GM18861 (cell line): ENCODE results near the gene ELK3.

ENCODE experiments used
- ATAC-seq: cut with Tn5 transposase; IDR thresholded peaks from one replicate; pipeline ENCODE4 v1.9.1; 2021; ENCODE audit not compliant: unreplicated experiment

ELK3 gene

DNA sequence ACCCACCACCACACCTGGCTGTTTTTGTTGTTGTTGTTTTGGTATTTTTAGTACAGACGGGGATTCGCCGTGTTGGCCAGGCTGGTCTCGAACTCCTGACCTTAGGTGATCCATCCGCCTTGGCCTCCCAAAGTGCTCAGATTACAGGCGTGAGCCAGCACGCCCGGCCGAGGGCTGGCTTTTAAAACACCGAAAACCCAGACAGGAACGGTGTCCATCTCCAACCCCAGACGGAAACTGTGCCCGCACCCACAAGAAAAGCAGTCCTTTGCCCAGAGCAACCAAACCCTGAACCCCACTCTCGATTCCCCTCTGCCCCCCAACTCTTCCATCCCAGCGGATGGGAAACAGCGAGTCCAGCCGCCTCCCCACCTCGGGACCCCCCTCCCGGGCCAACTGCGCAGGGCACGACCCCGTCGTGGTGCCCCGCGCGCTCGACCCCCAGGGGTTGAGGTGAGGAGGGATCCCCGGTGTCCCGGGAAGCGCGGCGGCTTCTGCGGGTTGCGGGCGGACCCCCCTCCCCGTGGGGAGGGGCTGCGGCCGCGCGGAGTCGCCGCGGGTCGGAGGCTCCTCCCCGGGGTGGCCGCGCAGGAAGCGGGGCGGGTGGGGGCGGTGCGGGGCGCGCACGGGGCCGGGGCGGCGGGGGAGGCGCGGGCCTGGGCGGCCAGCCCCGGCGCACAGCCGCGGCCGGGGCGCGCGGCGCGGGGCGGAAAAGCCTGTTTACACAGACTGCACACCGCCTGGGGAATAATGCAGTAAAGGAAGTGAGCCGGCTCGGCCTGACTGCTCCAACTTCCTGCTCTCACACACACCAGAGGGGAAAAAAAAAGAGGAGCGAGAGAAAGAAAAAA is at the start of gene ELK3:
Gene ELK3, plus strand, starts transcription at position 651 of the 851 bp plus-strand sequence.
- ATAC-seq, result peak; percentile 33

DNA sequence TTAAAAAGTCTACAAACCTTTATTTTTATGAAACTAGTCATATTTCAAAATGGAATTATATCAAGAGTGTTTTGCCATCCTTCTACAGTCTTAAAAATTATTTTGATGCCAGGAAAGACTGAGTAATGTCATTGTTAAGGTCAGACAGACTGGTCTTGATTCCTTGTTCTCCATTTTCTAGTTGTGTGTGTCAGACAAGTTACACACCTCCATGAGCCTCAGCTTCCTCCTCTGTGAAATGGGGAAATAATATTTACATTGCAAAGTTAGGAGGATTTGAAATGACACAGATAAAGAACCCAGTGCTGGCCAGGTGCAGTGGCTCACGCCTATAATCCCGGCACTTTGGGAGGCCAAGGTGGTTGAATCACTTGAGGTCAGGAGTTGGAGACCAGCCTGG is 47.4 kb upstream of the ELK3 start:
- ATAC-seq, result no peak

DNA sequence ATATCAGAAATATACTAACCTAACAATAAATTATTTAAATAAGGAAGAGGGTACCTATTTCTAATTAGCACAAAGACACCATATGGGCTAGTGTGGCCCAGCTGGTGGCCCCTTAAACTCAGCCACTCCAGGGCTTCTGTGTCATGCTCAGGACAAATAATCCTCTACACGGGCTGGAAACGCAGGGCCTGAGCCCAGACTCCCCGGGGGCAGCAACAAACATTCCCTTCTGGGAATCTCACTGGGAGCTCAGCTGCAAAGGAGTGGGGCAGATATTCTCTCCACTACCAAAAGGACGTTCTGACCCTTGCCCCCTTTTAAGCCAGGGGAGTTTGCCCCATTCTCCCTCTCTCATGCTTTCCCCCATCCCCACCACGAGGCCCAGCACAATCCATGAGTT is 43.7 kb upstream of the ELK3 start:
- no peak for ATAC-seq

DNA sequence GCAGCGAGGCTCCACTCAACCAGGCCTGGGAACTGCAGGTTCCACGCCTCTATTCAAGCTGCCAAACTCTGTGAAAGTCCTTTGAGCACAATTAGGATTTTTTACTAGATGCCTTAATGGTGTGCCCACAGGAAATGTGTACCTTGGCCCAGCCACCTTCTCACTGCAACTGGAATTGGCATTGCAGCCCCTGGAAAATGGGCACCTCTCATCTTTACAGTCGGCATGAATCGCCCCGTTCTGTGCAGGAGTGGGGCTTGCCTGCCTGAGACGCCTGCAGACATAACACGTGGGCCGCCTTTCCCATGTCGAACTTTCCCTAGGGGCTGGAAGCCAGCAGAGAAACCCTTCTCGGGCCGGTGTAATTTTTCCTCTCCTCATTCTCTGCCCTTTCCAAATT is 42.0 kb upstream of the ELK3 start:
- ATAC-seq, result no peak

DNA sequence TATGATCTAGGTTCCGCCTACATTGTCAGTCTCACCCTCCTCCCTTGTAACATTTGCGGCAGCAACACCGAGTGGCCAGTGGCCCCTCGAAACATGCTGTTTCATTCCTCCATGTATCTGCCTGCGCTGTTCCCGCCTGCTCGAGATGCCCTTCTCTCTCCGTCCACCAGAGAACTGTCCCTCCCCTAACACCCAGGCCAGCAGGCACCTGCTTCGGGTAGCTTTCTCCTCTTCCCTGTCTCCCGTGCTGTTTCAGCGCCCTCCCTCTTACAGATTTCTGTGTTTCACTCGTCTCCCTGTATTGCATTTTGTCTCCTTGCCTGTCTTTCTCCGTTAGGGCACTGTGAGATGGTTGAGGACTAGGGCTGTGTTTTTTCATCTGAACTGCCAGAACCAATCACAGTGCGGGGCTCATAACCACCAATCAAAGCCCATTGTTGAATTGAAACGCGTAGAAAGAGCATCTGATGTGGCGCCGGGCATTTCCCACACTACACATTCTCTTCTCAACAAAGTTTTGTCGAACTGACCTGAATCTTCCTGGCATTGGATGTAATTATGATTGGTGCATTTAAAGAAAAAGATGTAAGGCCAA is 40.9 kb upstream of the ELK3 start:
- no peak for ATAC-seq

DNA sequence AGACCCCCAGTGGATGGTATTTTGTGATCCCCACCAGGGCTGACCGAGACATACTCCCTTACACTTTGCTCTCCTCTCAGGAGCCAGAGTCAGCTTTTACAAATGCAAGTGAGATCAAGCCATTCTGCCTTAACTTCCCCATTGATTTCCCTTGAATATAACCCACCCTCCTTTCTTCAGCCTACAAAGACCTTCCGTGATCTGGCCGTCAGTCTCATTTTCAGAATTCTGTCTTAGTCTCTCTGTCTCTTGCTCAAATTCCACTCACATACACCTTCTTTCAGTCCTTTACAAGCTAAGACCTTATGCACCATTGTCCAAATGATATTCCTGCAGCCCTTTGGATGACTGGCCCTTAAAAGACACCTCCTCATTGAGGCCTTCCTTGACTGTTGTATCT is 39.0 kb upstream of the ELK3 start:
- no peak for ATAC-seq

DNA sequence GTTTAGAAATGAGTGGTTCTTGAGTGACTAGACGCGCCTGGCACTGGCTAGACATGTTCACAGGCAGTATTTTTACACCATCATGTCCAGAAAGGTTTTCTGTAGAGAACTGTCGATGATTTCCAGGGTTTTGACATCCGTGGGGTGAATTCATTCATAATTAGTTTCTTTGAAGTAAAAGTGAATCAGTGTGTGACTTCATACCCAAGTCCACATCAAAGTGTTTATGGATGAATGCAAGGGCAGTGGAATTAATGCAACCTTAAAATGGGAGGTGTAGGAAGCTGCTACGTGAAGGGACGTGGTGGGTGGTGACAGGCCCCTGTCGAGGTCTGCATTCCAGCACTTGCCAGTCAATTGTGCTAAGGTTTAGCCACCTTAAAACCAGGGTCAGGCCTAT is 38.4 kb upstream of the ELK3 start:
- no peak for ATAC-seq

DNA sequence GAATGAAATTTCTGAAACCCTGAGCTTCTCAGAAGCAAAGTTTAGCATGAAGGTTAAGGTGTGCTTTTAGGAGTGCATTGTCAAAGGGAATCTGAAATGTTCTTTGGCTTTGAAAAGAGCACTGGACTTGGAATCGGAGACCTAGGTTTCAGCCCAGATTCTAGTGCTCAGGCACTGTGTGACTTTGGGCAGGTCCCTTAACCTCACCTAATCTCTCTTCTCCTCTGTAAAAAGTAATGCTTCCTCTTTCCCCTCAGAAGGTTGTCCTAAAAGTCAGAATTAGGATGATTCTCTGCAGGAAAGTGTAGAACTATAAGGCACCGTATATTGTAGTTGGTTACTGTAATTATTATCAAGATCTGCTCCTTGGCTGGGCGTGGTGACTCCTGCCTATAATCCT is 38.0 kb upstream of the ELK3 start:
- ATAC-seq, result no peak

DNA sequence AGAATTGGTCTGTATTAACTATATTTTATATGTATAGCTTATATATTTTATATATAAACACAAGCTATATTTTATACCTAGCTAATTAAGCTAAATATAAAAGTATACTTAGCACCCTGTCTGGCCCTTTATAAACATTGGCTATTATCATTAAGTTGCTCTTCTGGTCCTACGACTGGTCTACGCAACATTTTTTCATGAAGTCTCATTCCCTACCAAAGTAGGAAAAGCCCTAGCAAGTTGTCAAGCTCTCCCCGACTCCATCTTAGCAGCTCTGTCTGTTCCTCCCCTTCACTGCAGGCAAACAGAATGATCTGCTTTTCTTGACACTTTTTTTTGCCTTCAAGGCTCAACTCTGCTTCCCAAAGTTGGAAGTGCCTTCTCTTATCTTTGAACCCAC is 36.7 kb upstream of the ELK3 start:
- ATAC-seq, result no peak

DNA sequence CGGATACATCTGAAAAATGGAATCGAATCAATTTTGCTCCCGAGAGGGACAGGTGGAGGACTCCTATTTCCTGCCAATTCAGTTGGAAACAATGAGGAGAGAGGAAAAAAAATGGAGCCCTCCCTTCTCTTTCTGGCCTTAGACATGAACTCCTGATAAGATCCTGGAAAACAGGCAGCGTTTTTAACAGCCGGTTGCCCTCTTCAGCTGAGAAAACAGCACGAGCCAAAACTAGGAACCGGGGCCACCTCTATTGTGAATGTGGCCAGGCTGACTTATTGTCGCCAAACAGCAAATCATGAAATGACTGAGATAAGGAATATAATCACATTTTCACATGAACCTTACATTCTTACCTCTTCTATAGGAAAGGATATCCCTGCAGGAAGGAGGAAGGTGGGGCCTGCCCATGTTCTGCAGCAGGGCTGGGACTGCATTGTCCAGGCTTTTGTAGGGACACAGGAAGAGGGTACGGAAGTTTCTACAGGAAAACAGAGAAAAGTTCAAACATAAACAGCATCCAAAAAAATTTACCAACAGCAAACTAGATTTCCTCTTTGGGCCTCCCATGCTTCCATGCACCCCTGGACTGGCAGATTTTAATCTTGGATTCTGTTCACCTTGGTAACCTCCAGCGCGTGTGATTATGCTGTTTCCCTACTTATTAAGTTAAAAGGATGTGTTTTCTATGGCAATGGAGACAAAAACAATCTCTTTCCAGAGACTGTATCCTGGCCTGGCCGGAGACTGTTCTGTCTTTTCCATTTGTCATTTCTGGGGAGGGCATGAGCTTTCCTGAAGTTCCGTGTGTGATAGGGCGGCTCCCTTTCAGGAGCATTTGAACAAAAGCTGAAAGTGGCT is 29.0 kb upstream of the ELK3 start:
- no peak for ATAC-seq

DNA sequence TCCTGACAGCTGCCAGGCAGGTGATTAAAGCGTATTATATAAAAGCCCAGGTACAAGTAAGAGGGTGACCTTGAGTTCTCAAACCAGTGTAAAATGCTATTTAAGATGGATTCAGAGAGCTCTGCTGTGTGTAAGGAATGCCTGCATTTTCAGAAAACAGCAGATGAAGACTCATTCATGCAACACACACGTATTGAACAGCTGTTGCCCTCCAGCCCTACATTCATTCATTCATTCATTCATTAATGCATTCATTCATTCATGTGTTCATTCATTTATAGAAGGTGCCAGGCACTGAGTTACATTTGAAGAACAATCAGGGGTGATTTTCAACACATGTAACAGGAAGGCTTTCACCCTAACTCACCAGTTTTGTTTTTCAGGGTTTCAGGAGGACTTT is 27.4 kb upstream of the ELK3 start:
- no peak for ATAC-seq

DNA sequence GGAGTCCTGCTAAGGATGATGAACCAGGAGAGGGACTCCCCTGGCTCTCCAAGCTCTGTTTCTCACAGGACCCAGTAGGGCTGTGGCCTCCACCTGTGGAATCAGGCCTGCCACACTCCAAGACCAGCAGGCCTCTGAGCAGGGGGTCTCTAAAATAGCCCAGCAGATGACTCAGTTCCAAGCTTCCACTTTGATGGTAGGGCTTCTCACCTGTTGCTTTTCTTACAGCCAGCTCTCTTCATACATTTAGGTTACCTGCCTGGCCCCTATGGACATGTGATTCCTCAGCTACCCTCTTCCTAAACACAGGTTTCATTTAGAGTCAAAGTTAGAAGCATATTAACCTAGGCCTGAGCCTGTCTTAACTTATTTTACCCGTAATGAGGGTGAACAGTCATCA is 26.7 kb upstream of the ELK3 start:
- no peak for ATAC-seq

DNA sequence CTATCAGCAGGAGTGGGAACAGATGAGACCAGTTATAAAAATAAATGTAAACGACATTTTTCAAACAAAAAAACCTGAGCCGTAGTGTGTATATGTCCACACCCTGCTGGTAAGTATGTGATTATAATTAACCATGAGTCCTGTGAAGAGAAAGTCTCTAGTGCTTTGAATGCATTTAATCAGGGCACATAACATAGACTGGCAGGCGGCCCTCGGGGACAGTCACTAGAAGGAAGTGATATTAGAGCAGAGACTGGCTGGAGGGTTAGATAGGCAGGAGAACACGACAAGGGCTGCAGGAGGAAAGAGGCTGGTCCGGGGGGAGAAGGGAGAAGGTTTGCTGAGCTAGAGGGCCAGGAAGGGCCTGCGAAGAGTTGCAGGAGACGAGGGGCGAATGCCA is 23.8 kb upstream of the ELK3 start:
- ATAC-seq, result no peak

DNA sequence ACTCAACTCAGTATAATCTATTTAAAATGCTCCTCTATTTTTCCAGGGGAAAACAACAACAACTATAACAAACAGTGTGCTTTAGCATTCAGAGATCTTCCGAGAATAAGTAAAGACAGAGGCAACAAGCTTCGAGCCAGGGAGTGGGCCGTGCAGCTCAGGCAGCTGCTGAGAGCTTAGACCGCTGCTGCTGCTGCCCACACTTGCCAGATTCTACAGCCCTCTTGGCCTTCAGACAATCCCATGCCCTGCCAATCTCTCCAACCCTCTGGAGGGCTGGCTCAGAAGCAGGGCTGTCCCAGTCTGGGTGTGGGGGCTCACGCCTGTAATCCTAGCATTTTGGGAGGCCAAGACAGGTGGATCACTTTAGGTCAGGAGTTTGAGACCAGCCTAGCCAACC is 23.4 kb upstream of the ELK3 start:
- no peak for ATAC-seq

DNA sequence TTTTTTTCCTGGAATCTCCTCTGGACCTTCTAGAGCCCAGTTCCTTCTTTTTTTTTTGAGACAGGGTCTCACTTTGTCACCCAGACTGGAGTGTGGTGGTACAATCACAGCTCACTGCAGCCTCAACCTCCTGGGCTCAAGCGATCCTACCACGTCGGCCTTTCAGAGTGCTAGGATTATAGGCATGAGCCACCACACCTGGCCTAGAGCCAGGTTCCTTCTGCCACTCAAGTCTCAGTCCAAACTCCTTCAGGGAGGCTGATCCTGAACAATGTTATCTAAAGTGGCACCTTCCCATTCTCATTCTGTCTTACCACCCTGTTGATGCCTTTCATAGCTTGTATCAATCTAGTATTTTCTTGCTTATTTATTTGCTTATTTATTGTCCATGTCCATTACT is 22.3 kb upstream of the ELK3 start:
- no peak for ATAC-seq

DNA sequence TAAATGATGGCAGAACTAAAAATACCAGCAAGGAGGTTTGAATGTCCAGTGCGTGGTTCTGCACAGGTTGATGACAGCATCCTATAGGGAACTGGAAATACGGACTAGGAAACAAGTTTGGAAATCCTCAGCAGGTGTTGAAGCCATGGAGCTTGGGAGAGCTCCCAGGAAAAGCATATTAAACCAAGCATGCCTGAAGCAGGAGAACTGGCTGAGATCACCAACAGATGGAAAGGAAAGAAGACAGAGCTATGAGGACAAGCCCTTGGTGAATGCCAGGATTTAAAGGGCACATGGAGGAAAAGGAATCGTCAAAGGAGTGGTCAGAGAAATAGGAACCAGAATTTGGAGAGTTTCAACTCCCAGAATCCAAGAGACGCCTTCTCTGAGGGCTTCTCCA is 21.2 kb upstream of the ELK3 start:
- no peak for ATAC-seq

DNA sequence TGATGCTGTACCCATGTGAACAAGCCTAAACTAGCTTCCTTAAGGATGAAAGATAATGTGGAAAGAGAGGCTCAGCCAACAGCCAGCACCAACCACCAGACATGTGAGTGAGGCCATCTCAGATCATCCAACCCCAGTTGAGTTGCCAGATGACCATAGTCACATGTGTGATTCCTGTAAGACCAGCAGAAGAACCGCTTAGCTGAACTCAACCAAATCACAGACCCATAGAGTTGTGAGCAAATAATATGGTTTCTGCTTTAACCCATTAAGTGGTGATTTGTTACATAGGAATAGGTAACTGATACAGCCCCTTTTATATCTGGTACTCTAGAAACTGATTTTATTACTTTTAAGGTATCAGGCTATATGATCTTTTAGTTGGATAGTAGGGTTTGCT is 17.6 kb upstream of the ELK3 start:
- ATAC-seq, result no peak

DNA sequence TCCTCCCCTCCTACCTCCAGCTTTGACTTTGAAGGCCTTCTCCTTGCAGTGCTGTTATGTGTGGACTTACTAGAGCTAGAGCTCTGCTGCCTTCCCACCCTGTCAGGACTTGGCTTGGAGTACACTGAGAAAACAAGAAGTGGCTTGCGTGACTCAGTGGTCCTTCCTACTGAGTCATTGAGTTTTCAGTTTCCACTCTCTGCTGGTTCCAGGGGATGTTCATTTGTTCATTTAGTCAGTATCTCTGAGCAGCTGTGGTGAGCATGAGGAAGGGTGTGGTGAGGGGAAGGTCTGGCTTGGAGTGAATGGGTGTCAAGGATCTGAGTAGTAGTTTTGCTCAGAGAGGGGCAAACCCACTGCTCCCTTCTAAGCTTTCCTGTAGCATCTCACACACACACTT is 17.2 kb upstream of the ELK3 start:
- no peak for ATAC-seq

DNA sequence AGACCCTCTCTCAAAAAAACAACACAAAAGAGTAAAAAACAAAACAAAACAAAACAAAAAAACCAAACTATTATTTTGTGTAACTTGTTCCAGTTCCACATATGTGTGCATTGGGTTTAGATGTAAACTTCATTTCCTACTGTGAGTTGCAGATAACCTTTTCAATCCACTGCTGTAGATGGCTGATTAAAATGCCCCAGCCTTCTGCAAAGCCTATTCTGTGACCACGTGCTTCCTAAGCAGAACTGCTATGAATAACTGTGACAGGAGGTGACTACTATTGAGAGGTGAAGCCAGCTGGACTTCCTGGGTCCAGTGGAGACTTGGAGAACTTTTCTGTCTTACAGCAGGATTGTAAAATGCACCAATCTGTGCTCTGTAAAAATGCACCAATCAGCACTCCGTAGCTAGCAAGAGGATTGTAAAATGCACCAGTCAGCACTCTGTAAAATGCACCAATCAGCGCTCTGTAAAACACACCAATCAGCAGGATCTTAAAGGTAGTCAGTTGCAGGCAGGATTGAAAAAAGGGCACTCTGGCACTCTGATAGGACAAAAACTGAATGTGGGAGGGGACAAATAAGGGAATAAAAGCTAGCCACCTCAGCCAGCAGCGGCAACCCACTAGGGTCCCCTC is 10.3 kb upstream of the ELK3 start:
- ATAC-seq, result no peak

DNA sequence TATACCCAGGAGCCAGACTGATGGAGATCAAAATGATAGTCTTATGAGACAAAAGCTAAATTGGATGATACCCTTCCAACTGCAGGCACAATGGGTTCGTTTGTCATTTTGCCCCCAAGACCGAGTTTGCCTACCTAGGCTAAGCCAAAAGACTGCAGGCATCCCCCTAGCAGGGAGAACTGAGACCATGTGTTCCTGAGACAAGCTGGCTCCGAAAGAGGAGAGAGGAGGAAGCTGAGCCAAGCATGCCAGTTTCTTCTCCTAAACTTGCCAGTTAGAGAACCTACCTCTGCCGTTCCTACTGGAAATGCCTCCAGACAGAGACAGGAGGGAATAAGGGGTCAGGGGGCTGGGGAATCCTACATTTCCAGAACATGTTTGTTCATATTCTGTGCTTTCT is 8.3 kb upstream of the ELK3 start:
- ATAC-seq, result no peak

DNA sequence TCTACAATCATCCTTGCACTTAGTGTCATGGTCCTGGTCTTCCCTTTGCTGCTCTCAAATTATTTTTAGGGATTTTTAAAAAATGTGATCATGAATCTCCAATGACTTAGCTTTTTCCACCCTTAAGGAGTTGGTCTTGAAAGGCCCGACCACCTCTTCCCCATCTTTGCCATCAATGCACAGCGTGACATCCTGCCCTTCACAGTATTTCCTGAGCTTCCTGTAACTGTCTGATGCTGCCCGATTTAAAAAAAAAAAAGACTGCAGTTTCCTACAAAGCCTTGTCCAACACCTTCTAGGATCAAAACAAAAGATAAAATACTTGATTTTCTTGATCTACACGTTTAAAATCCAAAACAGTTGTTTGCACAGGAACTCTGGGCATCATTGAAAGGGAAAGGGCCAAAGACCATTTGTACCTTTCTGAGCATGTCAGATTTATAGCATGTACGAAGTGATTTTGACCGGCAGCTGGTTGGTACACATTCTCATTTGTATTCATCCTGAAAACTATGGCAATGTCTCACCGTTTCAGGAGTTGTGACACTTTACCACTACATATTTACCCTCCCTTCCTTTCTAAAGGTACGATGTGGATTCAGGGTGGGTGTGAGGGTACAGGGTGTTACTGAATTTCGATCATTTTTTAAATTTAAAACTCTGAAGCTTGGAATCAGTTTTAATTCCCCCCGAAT is 7.4 kb upstream of the ELK3 start:
- ATAC-seq, result no peak
